ENCODE data around the gene TMEM9.

The TMEM9 gene

DNA sequence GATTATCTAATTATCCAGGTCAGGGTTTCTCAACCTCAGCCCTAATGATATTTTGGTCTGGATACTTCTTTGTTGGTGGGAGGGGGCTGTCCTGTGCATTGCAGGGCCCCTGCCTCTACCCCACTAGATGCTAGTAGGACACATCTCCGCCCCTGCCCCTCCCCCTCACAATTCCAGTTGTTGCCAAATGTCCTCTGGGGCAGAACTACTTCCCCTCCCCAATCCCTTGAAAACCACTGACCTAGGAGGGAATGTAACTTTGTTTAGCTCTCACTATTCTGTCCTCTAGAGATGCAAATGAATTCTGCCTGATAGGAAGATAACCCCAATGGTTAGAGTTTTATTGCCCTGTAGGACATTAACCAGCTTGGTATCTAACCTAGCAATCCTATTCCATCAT, 50.1 kb downstream of the TMEM9 start:
- no peak for DNase-seq (ENCODE audit: low read depth)

DNA sequence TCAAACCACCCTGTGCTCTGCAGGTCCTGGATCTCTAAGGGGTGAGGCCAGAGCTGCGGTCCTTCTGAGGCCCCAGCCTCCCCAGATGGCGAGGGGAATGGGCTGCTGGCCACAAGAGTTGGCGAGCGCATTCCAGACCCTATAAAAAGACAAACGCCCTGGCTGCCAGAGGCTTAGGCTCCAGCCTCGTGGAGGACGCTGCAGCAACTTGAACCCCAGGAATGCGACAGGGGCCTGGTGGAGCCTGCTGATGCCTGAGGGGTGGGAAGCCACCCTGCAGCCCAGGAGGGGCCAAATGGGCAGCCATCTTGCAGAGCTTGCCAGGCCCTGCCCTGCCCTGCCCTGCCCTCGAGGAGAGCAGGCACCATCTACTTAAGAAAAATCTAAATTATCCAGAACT, 50.6 kb downstream of the TMEM9 start:
- DNase-seq (ENCODE audit: low read depth) = no peak

DNA sequence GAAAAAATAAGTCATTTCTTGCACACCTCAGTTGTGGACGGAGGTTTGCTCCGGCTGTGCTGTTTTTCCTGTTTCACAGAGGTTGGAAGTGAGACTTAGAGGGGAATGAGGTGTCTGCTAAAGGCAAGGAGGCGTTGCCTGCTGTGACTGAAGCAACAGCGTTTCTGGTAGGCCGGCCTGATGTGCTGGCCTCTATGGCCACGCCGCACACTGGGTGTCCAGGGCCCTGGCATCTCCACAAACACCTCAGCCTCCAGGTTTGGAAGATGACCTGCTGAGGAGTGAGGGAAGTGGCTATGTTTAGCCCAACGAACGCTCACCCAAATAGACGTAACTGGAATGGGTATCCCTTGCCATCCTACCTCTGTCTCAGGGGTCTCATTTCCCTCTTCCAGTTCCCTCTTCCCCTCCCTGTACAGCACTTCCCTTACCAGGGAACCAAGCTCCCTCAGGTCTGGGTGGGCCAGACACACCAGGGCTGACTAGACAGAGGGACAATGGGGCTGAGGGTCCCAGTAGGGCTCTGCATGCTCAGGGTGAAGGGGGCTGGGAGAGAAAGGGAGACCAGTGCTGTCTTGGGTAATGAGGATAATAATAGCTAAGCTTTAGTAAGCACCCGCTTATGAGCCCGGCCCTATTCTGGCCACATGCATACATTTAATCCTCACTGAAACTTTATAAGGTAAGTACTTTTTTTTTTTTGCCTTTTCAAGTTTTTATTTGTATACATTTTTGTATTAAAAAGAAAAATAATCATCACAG, 53.9 kb downstream of the TMEM9 start:
- DNase-seq (ENCODE audit: low read depth) = no peak

DNA sequence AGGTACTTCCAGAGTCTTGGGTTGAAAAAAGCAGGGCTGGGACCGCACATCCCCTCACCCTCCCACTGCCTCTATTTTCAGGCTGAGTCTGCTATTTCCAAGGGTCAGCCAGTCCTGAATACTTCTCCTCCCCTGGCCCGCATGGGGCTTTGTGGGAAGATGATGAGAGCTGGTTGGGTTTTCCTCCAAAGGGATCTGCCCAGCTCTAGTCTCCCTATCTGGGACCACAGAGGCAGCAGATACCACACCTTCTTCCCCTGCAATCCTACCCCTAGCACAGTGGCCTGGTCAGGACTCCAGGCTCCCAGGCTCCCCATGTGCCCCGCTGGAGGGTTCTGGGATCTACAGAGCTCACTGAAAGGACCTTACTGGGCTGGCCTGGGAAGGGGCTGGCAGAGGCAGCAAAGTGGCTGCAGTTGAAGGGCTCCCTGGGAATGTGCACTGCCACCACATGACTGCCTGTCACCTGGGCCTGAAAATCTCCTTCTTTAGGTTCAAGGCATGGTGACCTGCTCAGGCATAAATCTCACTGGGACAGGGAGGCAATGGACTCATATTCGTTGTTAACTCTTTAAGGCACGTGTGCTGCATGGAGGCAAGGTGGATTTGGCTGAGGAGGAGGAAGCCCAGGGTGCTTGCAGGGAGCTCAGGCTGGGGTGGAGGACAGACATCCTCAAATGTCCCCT, 55.1 kb downstream of the TMEM9 start:
- no peak for DNase-seq (ENCODE audit: low read depth)

DNA sequence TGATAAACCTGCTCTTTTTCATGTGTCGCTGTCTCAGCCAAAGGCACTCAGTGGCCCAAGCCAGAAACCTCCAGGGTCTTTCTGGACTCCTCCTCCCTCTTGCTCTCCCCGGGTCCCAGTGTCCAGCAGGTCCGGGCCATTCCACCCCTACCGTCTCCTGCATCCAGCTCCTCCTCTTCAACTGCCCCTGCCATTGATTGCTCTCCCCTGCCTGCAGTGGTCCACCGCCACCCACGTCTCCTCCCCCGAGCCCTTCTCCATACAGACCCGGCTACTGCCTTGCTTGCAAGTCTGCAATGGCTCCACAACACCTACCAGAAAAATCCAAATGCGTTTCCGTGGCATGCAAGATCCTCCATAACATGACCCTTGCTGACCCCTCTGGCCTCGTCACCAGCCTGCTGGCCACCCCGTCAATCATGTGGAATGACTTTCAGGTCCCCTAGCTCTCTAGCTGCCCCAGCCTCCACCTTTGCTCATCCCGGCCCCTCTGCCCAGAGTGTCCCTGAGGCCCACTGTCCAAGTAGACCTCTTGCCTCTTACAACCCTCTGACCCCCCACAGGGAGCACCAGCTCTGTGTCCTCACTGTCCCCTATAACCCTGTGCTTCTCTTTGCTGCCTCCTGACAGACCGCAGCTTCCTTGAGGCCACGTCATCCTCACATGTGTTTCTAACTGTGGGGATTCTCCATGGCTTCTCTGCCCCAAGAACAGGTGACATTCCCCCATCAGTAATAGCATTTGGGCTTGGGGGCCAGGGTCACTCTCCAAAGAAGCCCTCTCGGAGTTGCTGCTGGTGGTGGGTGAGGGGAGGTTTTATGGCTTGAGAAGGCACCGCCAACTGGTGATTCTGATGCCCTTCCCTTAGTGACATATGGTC, 57.1 kb downstream of the TMEM9 start:
- DNase-seq (ENCODE audit: low read depth) = no peak

DNA sequence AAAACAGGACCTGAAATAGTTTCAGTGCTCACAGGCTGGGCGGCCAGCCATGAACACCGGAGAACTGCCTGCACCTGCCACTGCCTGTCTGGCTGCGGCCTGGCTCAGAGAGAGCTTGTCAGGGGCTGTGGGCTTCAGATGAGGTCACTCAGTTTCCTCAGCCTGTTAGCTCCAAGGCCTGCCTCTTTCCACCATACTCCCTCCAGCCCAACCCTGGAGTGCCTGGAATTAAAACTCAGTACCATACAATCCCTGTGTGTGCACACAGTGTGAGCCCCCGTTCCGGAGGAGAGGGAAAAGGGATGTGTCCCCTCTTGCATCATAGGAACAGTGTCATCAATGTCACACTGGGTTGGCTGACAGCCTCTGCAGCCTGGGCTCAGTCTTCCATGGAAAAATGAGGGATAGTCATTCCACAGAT, 58.2 kb downstream of the TMEM9 start:
- DNase-seq (ENCODE audit: low read depth) = no peak

DNA sequence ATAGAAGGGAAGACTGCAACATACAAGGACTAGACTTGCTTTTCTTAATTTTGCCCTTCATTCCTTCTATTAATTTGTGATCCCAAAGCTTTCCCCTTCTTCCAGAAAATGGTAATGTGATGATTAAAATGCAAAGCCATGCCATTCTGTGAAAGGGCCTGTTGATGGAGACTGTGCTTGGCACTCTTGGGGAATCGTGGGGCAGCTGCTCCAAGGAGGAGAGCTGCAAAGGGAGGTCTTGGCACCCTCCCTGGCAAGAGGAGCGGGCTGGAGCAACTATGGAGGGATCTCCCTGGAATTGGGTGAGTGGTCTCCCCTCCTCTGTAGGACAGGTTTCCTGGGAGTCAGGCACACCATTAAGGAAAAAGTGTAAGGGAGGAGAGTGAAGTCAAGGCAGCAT, 58.7 kb downstream of the TMEM9 start:
- DNase-seq (ENCODE audit: low read depth) = no peak

DNA sequence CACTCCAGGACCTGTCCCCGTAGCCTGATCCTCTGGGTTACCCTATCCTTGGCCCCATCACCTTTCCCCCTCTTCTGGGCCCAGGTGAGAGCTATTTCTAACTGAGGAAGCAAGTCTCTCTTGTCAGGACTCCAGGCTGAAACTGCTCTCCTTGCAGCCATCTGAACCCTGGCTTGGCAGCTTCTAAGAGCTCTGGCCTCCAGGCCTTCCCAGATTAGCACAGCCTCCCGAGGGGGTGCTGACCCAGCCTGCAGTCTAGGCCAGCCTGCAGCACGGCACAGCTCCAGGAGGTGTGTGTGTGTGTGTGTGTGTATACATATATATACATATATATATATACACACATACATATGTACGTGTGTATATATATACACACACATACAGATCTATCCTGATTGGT, 59.4 kb downstream of the TMEM9 start:
- DNase-seq (ENCODE audit: low read depth) = no peak

DNA sequence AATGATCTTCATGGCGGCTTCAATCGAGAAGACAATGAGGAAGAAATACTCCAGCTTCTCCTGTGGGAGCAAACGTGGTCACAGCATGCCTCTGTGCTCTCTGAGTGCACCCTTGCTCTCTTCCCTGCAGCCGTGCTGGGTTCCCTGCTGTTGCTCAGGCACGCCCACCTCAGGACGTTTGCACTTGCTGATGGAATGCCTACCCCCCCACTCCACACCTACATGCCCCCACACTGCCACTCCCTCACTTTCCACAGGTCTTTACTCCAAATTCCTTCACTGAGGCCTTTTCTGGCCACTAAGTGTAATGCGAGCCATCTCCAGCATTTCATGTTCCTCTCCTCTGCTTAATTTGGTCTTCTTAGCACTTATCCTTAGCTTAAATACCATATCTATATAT, 60.3 kb downstream of the TMEM9 start:
- DNase-seq (ENCODE audit: low read depth) = no peak

DNA sequence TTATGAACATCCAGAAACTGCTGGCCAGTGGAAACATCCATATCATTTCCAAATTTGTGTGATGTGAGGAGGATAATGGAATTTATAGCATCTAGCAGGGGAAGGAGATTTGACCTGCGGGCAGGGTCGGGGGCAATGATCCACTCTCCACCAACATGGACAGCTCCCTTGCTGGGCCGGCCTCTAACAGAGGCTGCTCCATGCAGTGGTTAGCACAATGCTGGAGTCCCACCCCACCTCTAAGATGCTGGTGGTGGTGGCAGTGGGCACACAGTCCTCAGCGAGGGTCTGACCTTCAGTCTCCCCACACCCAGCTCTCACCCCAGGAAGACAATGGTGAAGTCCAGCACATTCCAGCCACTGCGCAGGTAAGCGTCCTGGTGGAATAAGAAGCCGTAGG, 60.7 kb downstream of the TMEM9 start:
- DNase-seq (ENCODE audit: low read depth) = no peak

DNA sequence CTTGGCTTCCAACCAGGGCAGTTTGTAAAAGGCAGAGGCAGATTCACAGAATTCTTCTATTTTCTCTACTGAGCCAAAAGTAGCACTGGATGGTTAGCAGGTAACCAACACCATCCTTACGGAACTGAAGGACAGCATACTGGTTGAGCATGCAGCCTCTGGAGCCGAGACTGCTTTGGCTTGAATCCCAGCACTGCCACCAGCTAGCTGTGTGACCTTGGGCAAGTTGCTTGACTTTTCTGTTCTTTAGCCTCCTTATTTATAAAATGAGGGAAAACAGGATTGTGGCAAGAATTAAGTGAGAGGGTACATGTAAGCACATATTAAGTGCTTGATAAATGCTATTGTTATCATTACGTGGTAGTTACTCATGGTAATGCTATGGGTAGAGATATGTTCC, 61.5 kb downstream of the TMEM9 start:
- DNase-seq (ENCODE audit: low read depth) = no peak

DNA sequence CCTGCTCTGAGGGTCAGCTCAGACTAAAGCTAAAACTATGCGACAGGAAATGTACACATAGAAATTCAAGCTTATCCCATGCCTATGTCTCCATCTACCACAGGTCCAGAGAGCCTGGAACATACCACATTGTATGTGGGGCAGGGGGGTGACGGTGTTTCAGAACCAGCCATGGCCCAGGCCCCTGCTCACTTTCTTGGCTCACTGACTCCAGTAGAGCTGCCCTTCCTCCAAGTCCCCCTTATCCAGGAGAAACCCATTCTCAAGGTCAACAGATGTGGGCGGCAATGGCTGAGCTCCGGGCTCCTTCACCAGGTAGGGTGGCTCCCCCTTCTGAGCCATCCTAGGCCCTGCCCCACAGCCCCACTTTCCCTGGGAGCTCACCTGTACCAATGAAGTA, 63.0 kb downstream of the TMEM9 start:
- no peak for DNase-seq (ENCODE audit: low read depth)

DNA sequence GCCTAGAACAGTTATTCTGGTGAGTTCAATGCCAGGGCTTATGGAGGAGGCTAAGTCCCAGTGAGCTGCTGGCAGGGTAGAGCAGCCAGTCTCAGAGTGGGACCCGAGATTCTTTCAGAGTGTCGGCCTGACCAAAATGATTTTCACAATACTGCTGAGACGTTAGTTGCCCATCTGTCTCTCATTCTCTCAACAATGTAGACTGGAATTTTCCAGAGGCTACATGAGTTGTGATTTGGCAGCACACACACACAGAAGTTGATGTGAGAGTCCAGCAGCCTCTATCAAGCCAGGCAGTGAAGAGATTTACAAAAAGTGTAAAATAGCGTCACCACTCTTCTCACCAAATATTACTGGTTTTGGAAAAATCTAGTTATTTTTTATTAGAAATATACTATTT, 63.7 kb downstream of the TMEM9 start:
- no peak for DNase-seq (ENCODE audit: low read depth)

DNA sequence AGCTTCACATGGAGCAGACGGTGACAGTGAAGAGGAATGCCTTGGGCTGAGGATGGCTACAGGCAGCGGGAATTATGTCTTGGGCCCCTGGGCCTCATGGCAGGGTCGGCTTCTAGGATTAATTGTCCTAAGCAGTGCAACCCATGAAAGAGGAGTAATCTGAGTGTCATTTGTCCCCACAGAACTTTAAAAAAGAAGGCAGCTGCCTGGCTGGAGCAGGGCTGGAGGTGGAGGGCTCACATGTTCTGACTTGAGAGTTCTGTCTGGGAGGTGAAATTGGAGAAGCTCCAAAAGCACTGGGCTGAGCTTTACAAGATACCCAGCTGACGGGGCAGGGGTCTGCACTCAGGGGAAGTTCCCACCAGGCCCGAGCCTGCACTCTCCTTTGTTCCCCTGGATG, 64.7 kb downstream of the TMEM9 start:
- DNase-seq (ENCODE audit: low read depth) = no peak

DNA sequence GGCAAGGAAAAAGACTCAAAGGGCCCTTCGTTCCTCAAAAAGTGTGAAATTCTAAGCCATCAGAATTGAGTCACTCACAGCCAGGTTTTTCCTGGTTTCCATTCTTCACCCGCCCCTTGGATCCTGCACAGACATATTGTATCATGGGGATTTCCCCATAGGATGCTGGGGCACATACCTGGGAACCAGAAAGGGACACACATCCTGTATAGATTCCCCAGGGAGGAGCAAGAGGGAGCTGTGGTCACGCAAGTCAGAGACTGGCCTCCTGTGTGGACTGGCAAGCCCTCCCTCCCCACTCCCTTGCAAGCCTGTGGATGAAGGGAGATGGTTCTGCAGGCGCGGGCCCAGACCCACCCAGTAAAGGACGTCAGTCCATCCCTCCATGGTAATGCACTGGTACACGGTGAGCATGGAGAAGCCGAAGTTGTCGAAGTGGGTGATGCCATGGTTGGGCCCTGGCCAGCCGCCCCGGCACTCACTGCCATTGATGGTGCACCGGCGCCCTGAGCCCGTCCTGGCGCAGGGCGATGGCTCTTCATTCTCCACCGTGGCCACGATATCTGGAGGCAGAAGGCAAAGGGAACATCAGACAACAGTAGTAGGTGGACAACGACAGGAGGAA, 65.3 kb downstream of the TMEM9 start:
- no peak for DNase-seq (ENCODE audit: low read depth)

DNA sequence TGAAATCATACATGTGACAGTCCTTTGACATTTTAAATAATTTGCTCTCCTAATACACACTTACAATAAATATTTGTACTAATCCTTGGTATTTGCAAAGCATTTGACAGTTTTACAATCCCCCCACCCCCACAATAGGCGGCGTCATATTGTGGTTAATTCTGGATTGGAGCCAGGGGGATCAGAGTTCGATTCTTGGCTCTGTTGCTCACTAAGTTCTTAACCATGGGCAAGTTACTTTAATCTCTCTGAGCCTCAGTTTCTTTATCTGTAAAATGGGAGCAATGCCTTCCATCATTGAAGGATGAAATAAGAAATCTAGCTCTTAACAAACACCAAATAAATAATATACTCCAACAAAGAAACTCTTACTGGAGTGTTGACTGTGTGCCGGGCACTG, 65.9 kb downstream of the TMEM9 start:
- no peak for DNase-seq (ENCODE audit: low read depth)

DNA sequence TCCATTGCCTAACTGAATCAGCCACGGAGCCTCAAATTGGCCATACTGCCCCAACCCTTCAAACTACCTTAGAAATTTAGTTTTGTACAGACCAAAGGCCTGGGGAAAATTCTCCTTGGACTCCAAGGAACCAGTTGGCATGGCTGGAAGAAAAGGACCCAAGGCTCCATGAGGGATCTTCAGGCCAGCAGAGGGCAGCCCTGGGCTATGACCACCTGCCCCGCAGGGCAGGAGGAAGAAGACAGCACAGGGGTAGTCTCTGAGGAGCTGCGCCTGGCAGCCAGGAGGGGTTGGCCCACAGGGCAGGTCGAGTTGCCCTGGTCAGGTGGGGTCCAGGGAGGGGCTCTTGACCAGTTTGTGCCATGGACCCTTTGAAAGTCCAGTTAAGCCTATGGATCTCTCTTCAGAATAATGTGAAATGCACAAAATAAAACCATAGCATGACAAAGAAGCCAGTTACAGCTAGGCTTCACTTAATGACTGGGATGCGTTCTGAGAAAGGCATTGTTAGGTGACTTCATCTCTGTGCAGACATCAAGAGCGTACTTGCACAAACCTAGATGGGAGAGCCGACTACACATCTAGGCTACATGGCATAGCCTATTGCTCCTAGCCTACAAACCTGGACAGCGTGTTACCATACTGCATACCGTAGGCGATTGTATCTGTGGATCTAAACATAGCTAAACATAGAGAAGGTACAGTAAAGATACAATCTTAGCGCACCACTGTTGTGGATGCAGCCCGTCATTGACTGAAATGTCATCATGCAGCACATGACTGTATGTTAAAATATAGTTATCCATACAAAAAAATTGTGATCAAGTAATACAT, 68.2 kb downstream of the TMEM9 start:
- no peak for DNase-seq (ENCODE audit: low read depth)

Measured in stimulated activated CD8-positive, alpha-beta memory T cell treated with anti-CD3 and anti-CD28 coated beads, Interleukin-12 subunit alpha, Interleukin-12 subunit beta, amount 100 ng/mL, for 4 hours (primary cell).